Prostate gland (tissue), 2 donors: ENCODE data around the gene SLC38A8. TPM values are rescaled to one million over a fixed set of nuclear protein-coding genes. Genes with fewer than 3 reads are reported as not detected.

Source experiments
- DNase-seq: peaks from one replicate; pipeline ENCODE4 v3.0.0-alpha.2; 2019; ENCODE audit warnings: low spot score
- H3K27ac ChIP-seq, 2 donors: fragments of 200-600 bp; sonication (generic); 2 replicates each; pipeline ENCODE4 v1.5.1; 2017 to 2019
- H3K27me3 ChIP-seq: fragments of 200-600 bp; sonication (generic); replicated peaks from 2 replicates; pipeline ENCODE4 v1.5.1; 2019; ENCODE audit not compliant: insufficient read depth
- H3K36me3 ChIP-seq, 2 donors: fragments of 200-600 bp; sonication (generic); 1 replicate in 1 of 2; 2 replicates in 1 of 2; pipeline versions ENCODE4 v1.5.1 to v1.8.1; 2017 to 2019
- H3K4me1 ChIP-seq: fragments of 200-600 bp; sonication (generic); replicated peaks from 2 replicates; pipeline ENCODE4 v1.5.1; 2019
- H3K4me3 ChIP-seq, 2 donors: fragments of 200-600 bp; sonication (generic); 2 replicates each; pipeline ENCODE4 v1.5.1; 2017 to 2019
- H3K9me3 ChIP-seq: fragments of 200-600 bp; sonication (generic); 2 replicates; pipeline ENCODE4 v1.5.1; 2017
- CTCF ChIP-seq, 4 experiments: fragments of 200-600 bp in 2 of 4; fragments of 450-650 bp in 2 of 4; sonication (generic) in 2 of 4; IDR thresholded peaks; 1 replicate in 3 of 4; 2 replicates in 1 of 4; pipeline ENCODE4 v1.5.1; 2016 to 2019; ENCODE audit warnings: antibody characterized with exemption in 4 of 4, mild to moderate bottlenecking in 2 of 4, moderate library complexity in 2 of 4
- POLR2A ChIP-seq: fragments of 450-650 bp; IDR thresholded peaks from one replicate; pipeline ENCODE4 v1.6.1; 2016; ENCODE audit warnings: antibody characterized with exemption, mild to moderate bottlenecking
- POLR2AphosphoS5 ChIP-seq: sonication (generic); formaldehyde crosslinking; IDR thresholded peaks from one replicate; pipeline ENCODE4 v1.6.1; 2017; ENCODE audit warnings: antibody characterized with exemption
- WGBS: methylation state at CpG from one replicate; pipeline ENCODE4 v1.1.5; 2018; 5-methylcytosine and 5-hydroxymethylcytosine counted together
- intact Hi-C: fragments of 100-400 bp; cut with DNase I; formaldehyde crosslinking; loops from one replicate; pipeline ENCODE4 v1.14.2; 2022
- total RNA-seq, 2 donors: library from RNA; depleted of rRNA; stranded (reverse); fragments of >200 nt; gene quantifications; one replicate each; pipeline ENCODE4 v1.1.0, GENCODE V29; 2016

SLC38A8 gene
- total RNA-seq, 2 donors from 2014 or later, result not detected

DNA sequence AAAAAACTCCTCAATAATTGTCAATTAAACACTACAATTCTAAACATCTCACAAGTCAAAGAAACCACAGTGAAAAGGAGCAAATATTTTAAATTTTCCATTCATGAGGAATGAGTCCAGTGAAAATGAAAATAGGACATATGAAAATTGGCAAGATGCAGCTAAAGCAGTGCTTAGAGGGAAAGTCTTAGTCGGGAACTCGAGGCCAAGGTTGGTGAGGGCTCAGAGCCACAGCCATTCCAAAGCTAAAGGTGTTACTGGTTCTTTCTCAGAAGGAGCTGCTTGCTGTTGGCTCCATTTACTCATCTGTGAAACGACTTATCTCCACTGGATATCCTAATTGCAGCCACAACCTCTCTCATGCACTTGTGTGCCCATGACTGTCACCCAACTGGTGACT lies 6.5 kb downstream of the SLC38A8 start:
- Histone ChIP-seq H3K27me3 (peaks cover 6% of the 10 kb centered on the region), H3K4me1 (no peaks in the 10 kb centered on the region), H3K27ac (no peak overlapping the region), H3K4me3 (no peak overlapping the region), H3K36me3 (no peaks in the 10 kb centered on the region), H3K9me3 (no peaks in the 10 kb centered on the region)
- 91% methylated on average over 3 of the region's 3 CpGs for WGBS
- intact Hi-C loops, result no loop called here
- TF ChIP-seq CTCF (IDR thresholded peaks at IDR 0.05) (no peak), POLR2AphosphoS5 (no peak), POLR2A (no peak)
- no peak for DNase-seq

- intact Hi-C loops, result no loop called here
- TF ChIP-seq POLR2AphosphoS5 (no peak), POLR2A (no peak), CTCF (IDR thresholded peaks at IDR 0.05) (no peak)
Observed at GRCh38 chr16:84034516-84034915, 8.1 kb downstream of the SLC38A8 start.

GRCh38 chr16:84033251-84034195 lies 9.1 kb downstream of the SLC38A8 start:
- H3K4me1 ChIP-seq, result no peaks in the 10 kb centered on the region
- H3K36me3 ChIP-seq, result no peaks in the 10 kb centered on the region
- WGBS, result 84% methylated on average over 25 of the region's 25 CpGs
- H3K27me3 ChIP-seq, result no peaks in the 10 kb centered on the region
- no peaks in the 10 kb centered on the region for H3K9me3 ChIP-seq
- TF ChIP-seq POLR2A (no peak), POLR2AphosphoS5 (no peak), CTCF (IDR thresholded peaks at IDR 0.05) (no peak)
- H3K27ac ChIP-seq, result no peak overlapping the region
- H3K4me3 ChIP-seq, result no peak overlapping the region
- intact Hi-C loops, result no loop called here
- DNase-seq, result no peak

More at GRCh38 chr16:84034516-84034915, 8.1 kb downstream of the SLC38A8 start:
- no peak overlapping the region for H3K4me3 ChIP-seq
- no peaks in the 10 kb centered on the region for H3K9me3 ChIP-seq
- DNase-seq, result no peak
- no peak overlapping the region for H3K27ac ChIP-seq
- WGBS, result 96% methylated on average over 12 of the region's 12 CpGs
- H3K4me1 ChIP-seq, result no peaks in the 10 kb centered on the region
- H3K36me3 ChIP-seq, result no peaks in the 10 kb centered on the region
- no peaks in the 10 kb centered on the region for H3K27me3 ChIP-seq

GRCh38 chr16:84032458-84033178 lies 10.0 kb downstream of the SLC38A8 start:
- H3K27ac ChIP-seq, result no peak overlapping the region
- no peak overlapping the region for H3K4me3 ChIP-seq
- no peaks in the 10 kb centered on the region for H3K4me1 ChIP-seq
- no peaks in the 10 kb centered on the region for H3K9me3 ChIP-seq
- intact Hi-C loops, result no loop called here
- no peaks in the 10 kb centered on the region for H3K36me3 ChIP-seq
- DNase-seq, result no peak
- H3K27me3 ChIP-seq, result no peaks in the 10 kb centered on the region
- 53% methylated on average over 15 of the region's 15 CpGs for WGBS
- TF ChIP-seq POLR2A, result no peak
- TF ChIP-seq POLR2AphosphoS5, result no peak
- no peak for TF ChIP-seq CTCF (IDR thresholded peaks at IDR 0.05)
